Activated naive CD8-positive, alpha-beta T cell treated with anti-CD3 and anti-CD28 coated beads, Interleukin-2, amount 10 ng/mL, durations not matched to agents 7 days and 5 days (primary cell): ENCODE data around the gene RGS3. TPM values are rescaled to one million over a fixed set of nuclear protein-coding genes. Genes with fewer than 3 reads are reported as not detected.
"Not testable (repeated sequence)": the region's sequence is repeated elsewhere in the genome, so short reads cannot be mapped to it uniquely, and the experiment has no call there.

Experiments
- ATAC-seq: fragments of 150-1000 bp; cut with Tn5 transposase; one replicate; pipeline ENCODE4 v1.10.0; 2021; ENCODE audit warnings: low read depth, moderate library complexity
- POLR2A ChIA-PET: fragments of 350-600 bp; sonication (Branson Sonifier 250); formaldehyde crosslinking; loops from one replicate; lab custom pipeline; 2021; ENCODE audit warnings: antibody characterized with exemption; lab: Charles Lee
- DNase-seq: peaks from one replicate; pipeline ENCODE4 v3.0.0; 2021
- H3K27ac Mint-ChIP-seq: one replicate; pipeline ENCODE4 v1.8.0; 2022; ENCODE audit warnings: mild to moderate bottlenecking, mixed read lengths
- H3K27me3 Mint-ChIP-seq: one replicate; pipeline ENCODE4 v1.8.0; 2022; ENCODE audit warnings: mild to moderate bottlenecking, moderate library complexity, mixed read lengths
- H3K36me3 Mint-ChIP-seq: one replicate; pipeline ENCODE4 v1.8.0; 2021; ENCODE audit warnings: mild to moderate bottlenecking, mixed read lengths
- H3K4me1 Mint-ChIP-seq: one replicate; pipeline ENCODE4 v1.8.0; 2021; ENCODE audit warnings: mixed read lengths
- H3K4me3 Mint-ChIP-seq: one replicate; pipeline ENCODE4 v1.8.0; 2022; ENCODE audit warnings: mild to moderate bottlenecking, moderate library complexity, mixed read lengths
- H3K9me3 Mint-ChIP-seq: one replicate; pipeline ENCODE4 v1.8.0; 2021; ENCODE audit warnings: mixed read lengths
- total RNA-seq, 2 experiments: library from RNA; stranded (reverse); gene quantifications; one replicate each; pipeline ENCODE4 v1.2.3, GENCODE V29; 2021

The RGS3 gene
- total RNA-seq, 2 experiments from 2014 or later, result 63.2 to 65.5 TPM

- H3K27ac Mint-ChIP-seq, result no peak overlapping the region
- H3K9me3 Mint-ChIP-seq, result no peaks in the 10 kb centered on the region
- H3K4me3 Mint-ChIP-seq, result no peak overlapping the region
- H3K4me1 Mint-ChIP-seq, result peaks cover 35% of the 10 kb centered on the region
- no peak for DNase-seq
- H3K27me3 Mint-ChIP-seq, result no peaks in the 10 kb centered on the region
- no peak for ATAC-seq
- POLR2A ChIA-PET, result no interaction called here
- H3K36me3 Mint-ChIP-seq, result peaks cover 40% of the 10 kb centered on the region
Observed at GRCh38 chr9:113543982-113544303, 80.4 kb downstream of the RGS3 start.

- Mint-ChIP-seq H3K4me1 (peaks cover 42% of the 10 kb centered on the region), H3K4me3 (no peak overlapping the region), H3K36me3 (peaks cover 47% of the 10 kb centered on the region), H3K27me3 (no peaks in the 10 kb centered on the region), H3K9me3 (no peaks in the 10 kb centered on the region), H3K27ac (no peak overlapping the region)
- DNase-seq (no peak), ATAC-seq (no peak)
- POLR2A ChIA-PET, result no interaction called here
Observed at GRCh38 chr9:113545068-113545467, 81.5 kb downstream of the RGS3 start.

GRCh38 chr9:113546566-113546965, 83.0 kb downstream of the RGS3 start:
- no peaks in the 10 kb centered on the region for H3K9me3 Mint-ChIP-seq
- POLR2A ChIA-PET, result no interaction called here
- H3K36me3 Mint-ChIP-seq, result peaks cover 47% of the 10 kb centered on the region
- H3K4me1 Mint-ChIP-seq, result peaks cover 42% of the 10 kb centered on the region
- no peaks in the 10 kb centered on the region for H3K27me3 Mint-ChIP-seq
- DNase-seq (no peak), ATAC-seq (no peak)
- no peak overlapping the region for H3K4me3 Mint-ChIP-seq
- no peak overlapping the region for H3K27ac Mint-ChIP-seq

GRCh38 chr9:113547501-113547900, 84.0 kb downstream of the RGS3 start:
- Mint-ChIP-seq H3K27ac (peak overlapping the region; percentile 60), H3K9me3 (no peaks in the 10 kb centered on the region), H3K27me3 (no peaks in the 10 kb centered on the region), H3K36me3 (peaks cover 41% of the 10 kb centered on the region), H3K4me3 (no peak overlapping the region), H3K4me1 (peaks cover 38% of the 10 kb centered on the region)
- POLR2A ChIA-PET, result interaction anchor here (1.3 kb wide), 1 partner anchor 31 kb away, joined by 3 read pairs; no protein-coding TSS in a partner anchor
- DNase-seq (no peak), ATAC-seq (no peak)

GRCh38 chr9:113548221-113549041, 84.9 kb downstream of the RGS3 start:
- POLR2A ChIA-PET, result interaction anchor here (1.0 to 1.3 kb wide), 2 partner anchors 30 to 31 kb away, joined by 3 to 5 read pairs; no protein-coding TSS in a partner anchor
- no peak for DNase-seq
- peak overlapping the region; percentile 75 for H3K27ac Mint-ChIP-seq
- H3K27me3 Mint-ChIP-seq, result no peaks in the 10 kb centered on the region
- H3K4me3 Mint-ChIP-seq, result peak overlapping the region; percentile 10
- peak; percentile 53 for ATAC-seq
- H3K36me3 Mint-ChIP-seq, result peaks cover 36% of the 10 kb centered on the region
- H3K4me1 Mint-ChIP-seq, result peaks cover 36% of the 10 kb centered on the region
- no peaks in the 10 kb centered on the region for H3K9me3 Mint-ChIP-seq

- H3K27ac Mint-ChIP-seq, DNase-seq, H3K27me3 Mint-ChIP-seq, H3K4me3 Mint-ChIP-seq, H3K9me3 Mint-ChIP-seq, POLR2A ChIA-PET, ATAC-seq: not testable (repeated sequence)
- Mint-ChIP-seq H3K36me3 (peaks cover 32% of the 10 kb centered on the region), H3K4me1 (peaks cover 39% of the 10 kb centered on the region)
Observed at GRCh38 chr9:113549892-113550291, 86.4 kb downstream of the RGS3 start.

- peaks cover 25% of the 10 kb centered on the region for H3K4me1 Mint-ChIP-seq
- no peak for ATAC-seq
- H3K36me3 Mint-ChIP-seq, result peaks cover 11% of the 10 kb centered on the region
- POLR2A ChIA-PET, result interaction anchor here (1.4 kb wide), 1 partner anchor 24 kb away, joined by 3 read pairs; no protein-coding TSS in a partner anchor
- H3K4me3 Mint-ChIP-seq, result no peak overlapping the region
- no peak for DNase-seq
- H3K27ac Mint-ChIP-seq, result peak overlapping the region; percentile 54
- no peaks in the 10 kb centered on the region for H3K9me3 Mint-ChIP-seq
- no peaks in the 10 kb centered on the region for H3K27me3 Mint-ChIP-seq
Observed at GRCh38 chr9:113556877-113557593, 93.5 kb downstream of the RGS3 start.

- H3K4me1 Mint-ChIP-seq, result peaks cover 24% of the 10 kb centered on the region
- POLR2A ChIA-PET, result interaction anchor here (1.9 kb wide), 1 partner anchor 20 kb away, joined by 12 read pairs; no protein-coding TSS in a partner anchor
- DNase-seq (no peak), ATAC-seq (no peak)
- H3K27ac Mint-ChIP-seq, result peak overlapping the region; percentile 33
- H3K9me3 Mint-ChIP-seq, result no peaks in the 10 kb centered on the region
- H3K36me3 Mint-ChIP-seq, result peaks cover 9% of the 10 kb centered on the region
- no peaks in the 10 kb centered on the region for H3K27me3 Mint-ChIP-seq
- no peak overlapping the region for H3K4me3 Mint-ChIP-seq
Observed at GRCh38 chr9:113558632-113559502, 95.3 kb downstream of the RGS3 start.

GRCh38 chr9:113559834-113560800, 96.6 kb downstream of the RGS3 start:
- Mint-ChIP-seq H3K4me3 (peak overlapping the region; percentile 11), H3K36me3 (peaks cover 4% of the 10 kb centered on the region), H3K27me3 (no peaks in the 10 kb centered on the region), H3K27ac (peak overlapping the region; percentile 73), H3K9me3 (no peaks in the 10 kb centered on the region), H3K4me1 (peaks cover 23% of the 10 kb centered on the region)
- peak; percentile 51 for ATAC-seq
- POLR2A ChIA-PET, result interaction anchor here (1.0 to 1.9 kb wide), 2 partner anchors 19 to 106 kb away, joined by 5 to 12 read pairs; no protein-coding TSS in a partner anchor
- no peak for DNase-seq

GRCh38 chr9:113562653-113563381, 99.3 kb downstream of the RGS3 start:
- POLR2A ChIA-PET, result no interaction called here
- Mint-ChIP-seq H3K36me3 (peaks cover 4% of the 10 kb centered on the region), H3K9me3 (no peaks in the 10 kb centered on the region), H3K4me3 (no peak overlapping the region), H3K27me3 (no peaks in the 10 kb centered on the region), H3K4me1 (peaks cover 21% of the 10 kb centered on the region), H3K27ac (peak overlapping the region; percentile 30)
- DNase-seq (no peak), ATAC-seq (no peak)

- Mint-ChIP-seq H3K27me3 (no peaks in the 10 kb centered on the region), H3K9me3 (no peaks in the 10 kb centered on the region), H3K36me3 (peaks cover 4% of the 10 kb centered on the region), H3K4me1 (peaks cover 19% of the 10 kb centered on the region), H3K27ac (peak overlapping the region; percentile 50), H3K4me3 (no peak overlapping the region)
- no peak for ATAC-seq
- no peak for DNase-seq
- POLR2A ChIA-PET, result no interaction called here
Observed at GRCh38 chr9:113563826-113564497, 100.4 kb downstream of the RGS3 start.
